ENCODE results near the gene SLC16A7.

Gene SLC16A7

DNA sequence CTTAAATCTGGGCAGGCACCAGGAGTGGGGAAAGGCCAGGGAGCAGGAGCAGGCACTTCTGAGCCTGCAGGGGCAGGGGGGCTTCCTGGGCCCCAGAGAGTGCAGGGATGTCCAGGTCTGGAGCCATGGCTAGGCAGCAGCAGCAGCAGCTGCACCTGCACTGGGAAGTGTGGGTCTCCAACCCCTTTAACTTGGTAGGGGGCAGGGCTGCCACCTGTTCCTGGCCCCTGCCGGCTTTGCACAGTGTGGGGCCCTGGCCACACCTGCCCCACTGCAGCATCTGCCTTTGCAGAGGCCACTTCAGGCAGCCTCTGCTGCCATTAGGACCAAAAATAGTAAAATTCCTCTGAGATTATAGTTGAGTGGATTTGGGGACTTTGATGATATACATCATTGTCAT, 138.5 kb downstream of the SLC16A7 start:
- TF ChIP-seq ZNF8 (CRISPR knock-in tag; IDR thresholded peaks at IDR 0.05) = no peak
- no peak for TF ChIP-seq ARNTL (CRISPR knock-in tag; IDR thresholded peaks at IDR 0.05; ENCODE audit: borderline replicate concordance, low read depth)
- TF ChIP-seq SNAI2 (CRISPR knock-in tag; IDR thresholded peaks at IDR 0.05) = no peak
- no peak for TF ChIP-seq BACH2 (CRISPR knock-in tag; IDR thresholded peaks at IDR 0.05; ENCODE audit: borderline replicate concordance)
- no peak for TF ChIP-seq OSR1 (CRISPR knock-in tag; IDR thresholded peaks at IDR 0.05)
- no peak for TF ChIP-seq ZFP30 (CRISPR knock-in tag; IDR thresholded peaks at IDR 0.05)
- no peak for TF ChIP-seq CSDC2 (CRISPR knock-in tag; IDR thresholded peaks at IDR 0.05)
- TF ChIP-seq ZNF565 (CRISPR knock-in tag; conservative IDR thresholded peaks at IDR 0.05; ENCODE audit: low read depth) = no peak
- ATAC-seq = no peak

DNA sequence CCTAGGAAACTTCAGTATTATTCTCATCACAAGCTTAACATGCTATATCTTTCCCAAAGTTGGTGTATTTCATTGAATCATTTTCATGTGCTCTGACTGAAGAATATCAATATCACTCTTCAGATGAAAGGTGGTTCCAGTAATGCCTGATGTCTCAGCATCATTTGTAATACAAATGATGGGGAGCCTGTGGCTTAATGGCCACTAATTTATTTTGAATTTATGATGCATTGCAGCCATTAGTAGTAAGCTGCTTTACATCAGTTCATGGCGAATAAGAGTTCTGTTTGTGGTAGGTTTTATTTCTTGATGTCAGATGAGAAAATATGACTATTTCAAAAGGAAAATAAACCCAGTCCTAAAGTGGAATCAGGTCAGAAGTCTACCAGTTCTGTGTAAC, 139.4 kb downstream of the SLC16A7 start:
- TF ChIP-seq ZNF565 (CRISPR knock-in tag; conservative IDR thresholded peaks at IDR 0.05; ENCODE audit: low read depth) = no peak
- TF ChIP-seq PPARA (CRISPR knock-in tag; IDR thresholded peaks at IDR 0.05; ENCODE audit: borderline replicate concordance) = no peak
- TF ChIP-seq BACH2 (CRISPR knock-in tag; IDR thresholded peaks at IDR 0.05; ENCODE audit: borderline replicate concordance) = no peak
- TF ChIP-seq ZFP3 (CRISPR knock-in tag; IDR thresholded peaks at IDR 0.05) = no peak
- TF ChIP-seq, protein P1, sequence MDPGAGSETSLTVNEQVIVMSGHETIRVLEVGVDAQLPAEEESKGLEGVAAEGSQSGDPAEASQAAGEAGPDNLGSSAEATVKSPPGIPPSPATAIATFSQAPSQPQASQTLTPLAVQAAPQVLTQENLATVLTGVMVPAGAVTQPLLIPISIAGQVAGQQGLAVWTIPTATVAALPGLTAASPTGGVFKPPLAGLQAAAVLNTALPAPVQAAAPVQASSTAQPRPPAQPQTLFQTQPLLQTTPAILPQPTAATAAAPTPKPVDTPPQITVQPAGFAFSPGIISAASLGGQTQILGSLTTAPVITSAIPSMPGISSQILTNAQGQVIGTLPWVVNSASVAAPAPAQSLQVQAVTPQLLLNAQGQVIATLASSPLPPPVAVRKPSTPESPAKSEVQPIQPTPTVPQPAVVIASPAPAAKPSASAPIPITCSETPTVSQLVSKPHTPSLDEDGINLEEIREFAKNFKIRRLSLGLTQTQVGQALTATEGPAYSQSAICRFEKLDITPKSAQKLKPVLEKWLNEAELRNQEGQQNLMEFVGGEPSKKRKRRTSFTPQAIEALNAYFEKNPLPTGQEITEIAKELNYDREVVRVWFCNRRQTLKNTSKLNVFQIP (CRISPR knock-in tag; IDR thresholded peaks at IDR 0.05; ENCODE audit: borderline replicate concordance, low read depth) = no peak
- TF ChIP-seq TCF4 (CRISPR knock-in tag; IDR thresholded peaks at IDR 0.05; ENCODE audit: borderline replicate concordance) = no peak
- TF ChIP-seq ZNF8 (CRISPR knock-in tag; IDR thresholded peaks at IDR 0.05) = no peak
- TF ChIP-seq CSDC2 (CRISPR knock-in tag; IDR thresholded peaks at IDR 0.05) = no peak
- TF ChIP-seq, protein P2, sequence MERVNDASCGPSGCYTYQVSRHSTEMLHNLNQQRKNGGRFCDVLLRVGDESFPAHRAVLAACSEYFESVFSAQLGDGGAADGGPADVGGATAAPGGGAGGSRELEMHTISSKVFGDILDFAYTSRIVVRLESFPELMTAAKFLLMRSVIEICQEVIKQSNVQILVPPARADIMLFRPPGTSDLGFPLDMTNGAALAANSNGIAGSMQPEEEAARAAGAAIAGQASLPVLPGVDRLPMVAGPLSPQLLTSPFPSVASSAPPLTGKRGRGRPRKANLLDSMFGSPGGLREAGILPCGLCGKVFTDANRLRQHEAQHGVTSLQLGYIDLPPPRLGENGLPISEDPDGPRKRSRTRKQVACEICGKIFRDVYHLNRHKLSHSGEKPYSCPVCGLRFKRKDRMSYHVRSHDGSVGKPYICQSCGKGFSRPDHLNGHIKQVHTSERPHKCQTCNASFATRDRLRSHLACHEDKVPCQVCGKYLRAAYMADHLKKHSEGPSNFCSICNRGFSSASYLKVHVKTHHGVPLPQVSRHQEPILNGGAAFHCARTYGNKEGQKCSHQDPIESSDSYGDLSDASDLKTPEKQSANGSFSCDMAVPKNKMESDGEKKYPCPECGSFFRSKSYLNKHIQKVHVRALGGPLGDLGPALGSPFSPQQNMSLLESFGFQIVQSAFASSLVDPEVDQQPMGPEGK (CRISPR knock-in tag; IDR thresholded peaks at IDR 0.05; ENCODE audit: borderline replicate concordance) = no peak
- ATAC-seq = no peak

DNA sequence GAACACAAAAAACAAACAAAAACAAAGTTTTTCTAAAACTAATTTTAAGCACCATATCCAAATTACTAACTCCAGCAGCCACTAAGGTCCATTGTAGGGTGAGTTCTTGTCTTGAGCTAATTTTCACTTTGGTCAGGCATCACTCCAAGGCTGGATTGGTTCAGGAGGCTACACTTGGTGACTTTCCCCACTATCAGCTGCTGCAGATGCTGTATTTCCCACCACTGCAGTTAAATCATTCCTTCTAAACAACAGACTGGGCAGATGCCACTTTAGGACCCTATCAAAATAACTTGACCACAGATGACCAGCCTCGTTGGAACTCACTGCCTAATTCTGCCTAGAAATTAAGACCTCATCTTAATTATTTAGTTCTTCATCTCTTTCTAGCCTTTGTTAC, 140.5 kb downstream of the SLC16A7 start:
- ATAC-seq = no peak
- TF ChIP-seq BACH2 (CRISPR knock-in tag; IDR thresholded peaks at IDR 0.05; ENCODE audit: borderline replicate concordance) (no peak), CSRNP3 (CRISPR knock-in tag; IDR thresholded peaks at IDR 0.05) (no peak), ZC3H10 (CRISPR knock-in tag; IDR thresholded peaks at IDR 0.05) (no peak), GLIS3 (CRISPR knock-in tag; IDR thresholded peaks at IDR 0.05) (no peak), ISL1 (CRISPR knock-in tag; IDR thresholded peaks at IDR 0.05) (no peak), ARNTL (CRISPR knock-in tag; IDR thresholded peaks at IDR 0.05; ENCODE audit: borderline replicate concordance, low read depth) (no peak)
- TF ChIP-seq, protein P1 (CRISPR knock-in tag; IDR thresholded peaks at IDR 0.05; ENCODE audit: borderline replicate concordance, low read depth) = no peak

- TF ChIP-seq, protein P3, sequence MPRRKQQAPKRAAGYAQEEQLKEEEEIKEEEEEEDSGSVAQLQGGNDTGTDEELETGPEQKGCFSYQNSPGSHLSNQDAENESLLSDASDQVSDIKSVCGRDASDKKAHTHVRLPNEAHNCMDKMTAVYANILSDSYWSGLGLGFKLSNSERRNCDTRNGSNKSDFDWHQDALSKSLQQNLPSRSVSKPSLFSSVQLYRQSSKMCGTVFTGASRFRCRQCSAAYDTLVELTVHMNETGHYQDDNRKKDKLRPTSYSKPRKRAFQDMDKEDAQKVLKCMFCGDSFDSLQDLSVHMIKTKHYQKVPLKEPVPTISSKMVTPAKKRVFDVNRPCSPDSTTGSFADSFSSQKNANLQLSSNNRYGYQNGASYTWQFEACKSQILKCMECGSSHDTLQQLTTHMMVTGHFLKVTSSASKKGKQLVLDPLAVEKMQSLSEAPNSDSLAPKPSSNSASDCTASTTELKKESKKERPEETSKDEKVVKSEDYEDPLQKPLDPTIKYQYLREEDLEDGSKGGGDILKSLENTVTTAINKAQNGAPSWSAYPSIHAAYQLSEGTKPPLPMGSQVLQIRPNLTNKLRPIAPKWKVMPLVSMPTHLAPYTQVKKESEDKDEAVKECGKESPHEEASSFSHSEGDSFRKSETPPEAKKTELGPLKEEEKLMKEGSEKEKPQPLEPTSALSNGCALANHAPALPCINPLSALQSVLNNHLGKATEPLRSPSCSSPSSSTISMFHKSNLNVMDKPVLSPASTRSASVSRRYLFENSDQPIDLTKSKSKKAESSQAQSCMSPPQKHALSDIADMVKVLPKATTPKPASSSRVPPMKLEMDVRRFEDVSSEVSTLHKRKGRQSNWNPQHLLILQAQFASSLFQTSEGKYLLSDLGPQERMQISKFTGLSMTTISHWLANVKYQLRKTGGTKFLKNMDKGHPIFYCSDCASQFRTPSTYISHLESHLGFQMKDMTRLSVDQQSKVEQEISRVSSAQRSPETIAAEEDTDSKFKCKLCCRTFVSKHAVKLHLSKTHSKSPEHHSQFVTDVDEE (CRISPR knock-in tag; IDR thresholded peaks at IDR 0.05) = no peak
- no peak for TF ChIP-seq SNAI2 (CRISPR knock-in tag; IDR thresholded peaks at IDR 0.05)
- no peak for TF ChIP-seq OSR1 (CRISPR knock-in tag; IDR thresholded peaks at IDR 0.05)
- no peak for TF ChIP-seq GLIS3 (CRISPR knock-in tag; IDR thresholded peaks at IDR 0.05)
- TF ChIP-seq PPARA (CRISPR knock-in tag; IDR thresholded peaks at IDR 0.05; ENCODE audit: borderline replicate concordance) = no peak
- no peak for TF ChIP-seq RARB (CRISPR knock-in tag; IDR thresholded peaks at IDR 0.05)
- TF ChIP-seq ZFP3 (CRISPR knock-in tag; IDR thresholded peaks at IDR 0.05) = no peak
- TF ChIP-seq CSDC2 (CRISPR knock-in tag; IDR thresholded peaks at IDR 0.05) = no peak
- no peak for TF ChIP-seq ESRRG (CRISPR knock-in tag; IDR thresholded peaks at IDR 0.05)
- TF ChIP-seq, protein P4, sequence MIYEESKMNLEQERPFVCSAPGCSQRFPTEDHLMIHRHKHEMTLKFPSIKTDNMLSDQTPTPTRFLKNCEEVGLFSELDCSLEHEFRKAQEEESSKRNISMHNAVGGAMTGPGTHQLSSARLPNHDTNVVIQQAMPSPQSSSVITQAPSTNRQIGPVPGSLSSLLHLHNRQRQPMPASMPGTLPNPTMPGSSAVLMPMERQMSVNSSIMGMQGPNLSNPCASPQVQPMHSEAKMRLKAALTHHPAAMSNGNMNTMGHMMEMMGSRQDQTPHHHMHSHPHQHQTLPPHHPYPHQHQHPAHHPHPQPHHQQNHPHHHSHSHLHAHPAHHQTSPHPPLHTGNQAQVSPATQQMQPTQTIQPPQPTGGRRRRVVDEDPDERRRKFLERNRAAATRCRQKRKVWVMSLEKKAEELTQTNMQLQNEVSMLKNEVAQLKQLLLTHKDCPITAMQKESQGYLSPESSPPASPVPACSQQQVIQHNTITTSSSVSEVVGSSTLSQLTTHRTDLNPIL (CRISPR knock-in tag; IDR thresholded peaks at IDR 0.05; ENCODE audit: low read depth) = no peak
- TF ChIP-seq ISL1 (CRISPR knock-in tag; IDR thresholded peaks at IDR 0.05) = no peak
- no peak for TF ChIP-seq TCF4 (CRISPR knock-in tag; IDR thresholded peaks at IDR 0.05; ENCODE audit: borderline replicate concordance)
- TF ChIP-seq TOX (CRISPR knock-in tag; IDR thresholded peaks at IDR 0.05; ENCODE audit: borderline replicate concordance) = no peak
- no peak for TF ChIP-seq CSRNP3 (CRISPR knock-in tag; IDR thresholded peaks at IDR 0.05)
- TF ChIP-seq ZC3H10 (CRISPR knock-in tag; IDR thresholded peaks at IDR 0.05) = no peak
- TF ChIP-seq ZNF70 (CRISPR knock-in tag; IDR thresholded peaks at IDR 0.05) = no peak
- no peak for TF ChIP-seq ZNF8 (CRISPR knock-in tag; IDR thresholded peaks at IDR 0.05)
- no peak for ATAC-seq
Measured at GRCh38 chr12:59736786-59737185, 141.0 kb downstream of the SLC16A7 start.
